Activated naive CD4-positive, alpha-beta T cell treated with anti-CD3 and anti-CD28 coated beads, Interleukin-2, amount 10 ng/mL, durations not matched to agents 7 days and 5 days (primary cell): ENCODE data around the gene SETBP1.
"Not testable (repeated sequence)": the region's sequence is repeated elsewhere in the genome, so short reads cannot be mapped to it uniquely, and the experiment has no call there.

ENCODE experiments used
- CTCF ChIA-PET: fragments of 350-600 bp; sonication (Branson Sonifier 250); formaldehyde crosslinking; loops from one replicate; lab custom pipeline; 2021; ENCODE audit warnings: antibody characterized with exemption; lab: Charles Lee
- DNase-seq: peaks from one replicate; pipeline ENCODE4 v3.0.0-alpha.2; 2020
- H3K27ac Mint-ChIP-seq: one replicate; pipeline ENCODE4 v1.8.0; 2021; ENCODE audit warnings: mild to moderate bottlenecking, moderate library complexity, mixed read lengths
- H3K27me3 Mint-ChIP-seq: one replicate; pipeline ENCODE4 v1.8.0; 2021; ENCODE audit warnings: mild to moderate bottlenecking, mixed read lengths
- H3K36me3 Mint-ChIP-seq: one replicate; pipeline ENCODE4 v1.8.0; 2021; ENCODE audit warnings: mixed read lengths
- H3K4me1 Mint-ChIP-seq: one replicate; pipeline ENCODE4 v1.8.0; 2021; ENCODE audit warnings: mixed read lengths
- H3K4me3 Mint-ChIP-seq: one replicate; pipeline ENCODE4 v1.8.0; 2021; ENCODE audit warnings: mild to moderate bottlenecking, moderate library complexity, mixed read lengths
- H3K9me3 Mint-ChIP-seq: one replicate; pipeline ENCODE4 v1.8.0; 2021; ENCODE audit warnings: mixed read lengths

SETBP1 gene

DNA sequence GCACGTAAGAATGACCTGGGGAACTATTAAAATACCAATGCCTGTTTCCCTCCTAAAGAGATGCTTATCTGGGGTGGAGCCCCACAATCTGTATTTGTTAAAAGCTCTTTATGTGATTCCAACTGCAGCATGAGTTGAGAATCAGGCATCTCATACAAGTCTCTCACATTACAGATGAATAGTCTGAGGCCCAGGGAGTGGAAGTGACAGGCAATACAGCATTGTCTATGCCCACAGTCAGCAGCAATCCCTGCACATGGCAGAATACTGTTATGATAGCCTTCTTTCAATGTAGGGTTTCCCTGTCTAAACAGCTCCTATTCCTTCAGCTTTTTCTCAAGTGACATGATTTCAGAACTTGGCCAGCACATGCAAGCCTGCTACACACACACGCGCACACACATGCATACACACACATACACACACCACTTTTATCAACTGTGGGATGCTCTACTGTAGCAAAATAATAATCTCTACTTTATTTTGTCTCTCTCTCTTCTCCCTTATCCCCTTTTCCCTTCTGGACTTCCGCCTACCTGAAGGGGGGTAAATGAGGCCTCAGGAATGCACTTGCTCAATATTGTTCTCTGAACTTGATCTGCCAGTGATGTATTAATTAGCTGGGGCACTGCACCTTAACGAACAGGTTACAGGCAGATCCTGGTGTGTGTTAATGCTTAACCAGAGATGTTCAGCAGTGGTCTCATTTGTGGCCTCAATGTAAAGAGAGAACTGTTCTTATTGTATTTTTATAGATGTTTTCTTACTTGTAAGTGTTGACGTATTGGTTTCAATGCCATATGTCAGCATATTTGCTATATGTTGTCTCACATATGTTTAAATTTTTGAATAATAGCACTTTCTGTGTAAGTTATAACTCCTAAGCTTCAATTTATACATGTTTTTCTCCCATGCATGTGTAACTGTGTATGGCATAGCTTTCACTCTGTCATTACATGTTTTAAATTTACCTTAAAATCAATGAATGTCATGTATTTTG is 116.0 kb downstream of the SETBP1 start:
- Mint-ChIP-seq H3K27me3 (peaks cover 18% of the 10 kb centered on the region), H3K4me3 (no peak overlapping the region), H3K4me1 (peaks cover 25% of the 10 kb centered on the region), H3K9me3 (peaks cover 3% of the 10 kb centered on the region), H3K27ac (no peak overlapping the region), H3K36me3 (no peaks in the 10 kb centered on the region)
- no peak for DNase-seq
- CTCF ChIA-PET: interaction anchor here (0.8 kb wide), 1 partner anchor 118 kb away, joined by 3 read pairs; no protein-coding TSS in a partner anchor

DNA sequence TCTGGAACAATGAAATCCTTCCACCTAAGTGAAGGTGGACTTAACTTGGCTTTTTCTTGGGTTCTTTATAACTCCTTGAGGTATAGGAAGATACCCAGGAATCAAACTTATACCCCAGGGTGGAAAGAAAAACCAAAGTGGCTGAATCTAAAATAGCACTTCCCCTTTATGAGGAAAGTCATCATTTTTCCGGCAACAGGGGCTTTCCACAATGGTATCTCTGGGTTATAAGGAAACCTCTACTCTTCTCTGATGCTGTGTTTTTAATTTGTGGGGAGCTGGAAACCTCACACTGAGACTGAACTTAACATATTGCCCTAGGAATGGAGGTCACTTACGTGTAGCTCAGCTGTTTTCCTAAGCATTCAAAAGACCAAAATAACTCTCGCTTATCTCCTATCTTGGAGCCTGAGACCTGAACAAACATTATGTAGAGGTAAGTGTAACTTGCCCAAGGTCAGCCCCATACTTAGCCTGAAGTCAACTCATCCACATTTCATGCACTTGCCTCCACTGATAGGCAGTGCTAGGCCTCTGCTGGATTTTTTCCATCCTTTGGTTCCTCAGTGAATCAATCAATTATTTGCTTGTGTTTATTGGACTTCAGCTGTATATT is 117.9 kb downstream of the SETBP1 start:
- H3K4me1 Mint-ChIP-seq: peaks cover 25% of the 10 kb centered on the region
- no peak overlapping the region for H3K4me3 Mint-ChIP-seq
- H3K27me3 Mint-ChIP-seq: peaks cover 23% of the 10 kb centered on the region
- H3K36me3 Mint-ChIP-seq: no peaks in the 10 kb centered on the region
- H3K27ac Mint-ChIP-seq: no peak overlapping the region
- CTCF ChIA-PET: no interaction called here
- DNase-seq: no peak
- peaks cover 3% of the 10 kb centered on the region for H3K9me3 Mint-ChIP-seq

DNA sequence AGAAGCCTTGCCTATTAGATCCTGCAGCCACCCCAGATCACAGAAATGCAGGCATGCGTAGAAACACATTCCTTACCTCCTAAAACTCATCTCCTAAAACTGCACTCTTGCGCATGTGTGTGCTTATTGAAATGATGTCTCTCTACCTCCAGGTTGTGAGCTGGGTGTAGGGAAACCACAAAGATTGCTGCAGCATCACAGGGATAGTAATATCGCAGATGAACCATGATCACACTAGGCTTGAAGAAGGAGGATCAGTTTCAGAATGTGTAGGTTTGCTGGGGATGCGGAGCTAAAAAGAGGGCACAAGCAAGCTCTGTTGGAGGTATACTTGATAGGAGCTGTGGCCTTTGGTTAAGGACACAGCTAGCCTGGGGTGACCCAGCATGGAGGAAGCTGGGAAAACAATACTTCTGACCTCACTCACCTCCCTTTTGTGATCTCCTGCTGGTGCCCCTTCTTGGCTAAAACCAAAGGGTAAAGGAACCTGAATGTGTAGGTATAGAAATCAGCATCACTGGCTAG is 118.8 kb downstream of the SETBP1 start:
- Mint-ChIP-seq H3K9me3 (peaks cover 3% of the 10 kb centered on the region), H3K4me1 (peaks cover 25% of the 10 kb centered on the region), H3K36me3 (no peaks in the 10 kb centered on the region), H3K27ac (no peak overlapping the region), H3K27me3 (peaks cover 21% of the 10 kb centered on the region), H3K4me3 (no peak overlapping the region)
- CTCF ChIA-PET: no interaction called here
- no peak for DNase-seq

DNA sequence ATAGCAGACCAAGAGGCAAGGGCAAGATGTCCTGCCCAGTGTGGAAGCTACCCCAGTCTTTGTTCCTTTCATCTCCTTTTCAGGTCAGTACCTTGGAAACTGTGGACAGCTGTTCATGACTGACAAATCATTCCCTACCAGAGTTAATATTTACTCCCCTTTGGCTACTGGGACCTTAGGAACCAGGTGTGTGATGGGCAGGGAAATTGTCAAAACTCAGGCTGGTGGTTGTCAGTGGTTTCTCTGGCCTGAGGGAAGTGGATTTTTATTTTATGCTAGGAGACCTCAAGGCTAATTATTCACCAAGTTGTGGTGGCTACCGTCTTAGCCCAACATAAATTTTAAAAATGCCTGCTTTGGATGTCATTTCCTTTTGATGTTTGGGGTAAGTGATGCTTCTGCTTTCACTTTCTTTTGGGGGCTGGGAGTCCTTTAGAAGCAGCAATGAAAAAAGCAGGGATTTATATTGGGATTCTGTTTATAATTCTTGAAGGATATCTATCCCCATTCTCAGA is 119.3 kb downstream of the SETBP1 start:
- Mint-ChIP-seq H3K4me1 (peaks cover 25% of the 10 kb centered on the region), H3K27ac (no peak overlapping the region), H3K36me3 (no peaks in the 10 kb centered on the region), H3K4me3 (no peak overlapping the region), H3K27me3 (peaks cover 22% of the 10 kb centered on the region), H3K9me3 (peaks cover 3% of the 10 kb centered on the region)
- CTCF ChIA-PET: no interaction called here
- no peak for DNase-seq

DNA sequence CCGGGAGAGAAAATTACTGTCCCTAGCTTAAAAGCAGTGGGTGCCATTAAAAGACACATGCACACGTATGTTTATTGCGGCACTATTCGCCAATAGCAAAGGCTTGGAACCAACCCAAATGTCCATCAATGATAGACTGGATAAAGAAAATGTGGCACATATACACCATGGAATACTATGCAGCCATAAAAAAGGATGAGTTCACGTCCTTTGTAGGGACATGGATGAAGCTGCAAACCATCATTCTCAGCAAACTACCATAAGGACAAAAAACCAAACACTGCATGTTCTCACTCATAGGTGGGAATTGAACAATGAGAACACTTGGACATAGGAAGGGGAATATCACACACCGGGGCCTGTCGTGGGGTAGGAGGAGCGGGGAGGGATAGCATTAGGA is 120.1 kb downstream of the SETBP1 start:
- peaks cover 29% of the 10 kb centered on the region for H3K4me1 Mint-ChIP-seq
- H3K27ac Mint-ChIP-seq, H3K4me3 Mint-ChIP-seq, DNase-seq, CTCF ChIA-PET, H3K9me3 Mint-ChIP-seq, H3K36me3 Mint-ChIP-seq: not testable (repeated sequence)
- peaks cover 26% of the 10 kb centered on the region for H3K27me3 Mint-ChIP-seq

DNA sequence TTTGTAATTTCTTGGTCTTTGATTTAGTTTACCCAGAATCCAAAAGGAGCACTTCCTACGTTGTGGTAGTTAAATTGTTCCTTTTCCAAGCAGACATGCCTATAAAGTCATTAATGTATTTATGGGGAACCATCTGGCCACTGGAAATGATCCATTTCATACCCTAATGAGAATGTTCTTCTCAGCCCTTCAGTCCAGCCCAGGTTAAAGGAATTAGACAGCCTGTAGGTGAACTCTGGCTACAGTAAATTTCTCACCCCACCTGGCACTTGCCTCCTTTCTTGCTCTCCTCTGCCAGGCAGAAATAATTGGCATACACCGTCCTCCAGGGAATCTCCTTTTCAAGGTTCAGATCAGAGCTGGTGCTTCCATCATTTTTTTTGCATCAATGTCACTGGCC is 121.1 kb downstream of the SETBP1 start:
- no peak overlapping the region for H3K4me3 Mint-ChIP-seq

DNA sequence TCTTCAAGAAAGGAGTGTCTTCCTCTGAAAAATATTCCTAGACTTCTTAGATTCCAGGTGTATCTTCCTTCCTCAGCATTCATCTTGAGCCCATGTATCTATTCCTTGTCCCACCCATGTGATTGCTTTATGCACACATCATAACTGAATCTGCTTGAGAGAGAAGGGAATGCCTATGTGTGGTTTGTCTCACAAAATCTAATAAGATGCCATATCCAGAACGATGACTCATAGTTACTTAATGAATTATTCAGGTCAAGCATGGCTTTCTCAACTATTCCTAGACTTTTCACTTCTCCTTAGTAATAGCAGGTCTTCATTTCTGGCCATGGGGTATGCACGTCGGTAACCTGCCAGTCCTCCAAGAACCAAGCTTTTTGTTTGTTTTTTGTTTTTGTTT is 121.8 kb downstream of the SETBP1 start:
- no peak overlapping the region for H3K27ac Mint-ChIP-seq
- CTCF ChIA-PET: no interaction called here

More for the DNA sequence above, 121.1 kb downstream of the SETBP1 start:
- DNase-seq: no peak
- H3K9me3 Mint-ChIP-seq: peaks cover 3% of the 10 kb centered on the region
- CTCF ChIA-PET: no interaction called here
- H3K27me3 Mint-ChIP-seq: peaks cover 26% of the 10 kb centered on the region
- no peak overlapping the region for H3K27ac Mint-ChIP-seq
- H3K4me1 Mint-ChIP-seq: peaks cover 29% of the 10 kb centered on the region
- H3K36me3 Mint-ChIP-seq: no peaks in the 10 kb centered on the region

DNA sequence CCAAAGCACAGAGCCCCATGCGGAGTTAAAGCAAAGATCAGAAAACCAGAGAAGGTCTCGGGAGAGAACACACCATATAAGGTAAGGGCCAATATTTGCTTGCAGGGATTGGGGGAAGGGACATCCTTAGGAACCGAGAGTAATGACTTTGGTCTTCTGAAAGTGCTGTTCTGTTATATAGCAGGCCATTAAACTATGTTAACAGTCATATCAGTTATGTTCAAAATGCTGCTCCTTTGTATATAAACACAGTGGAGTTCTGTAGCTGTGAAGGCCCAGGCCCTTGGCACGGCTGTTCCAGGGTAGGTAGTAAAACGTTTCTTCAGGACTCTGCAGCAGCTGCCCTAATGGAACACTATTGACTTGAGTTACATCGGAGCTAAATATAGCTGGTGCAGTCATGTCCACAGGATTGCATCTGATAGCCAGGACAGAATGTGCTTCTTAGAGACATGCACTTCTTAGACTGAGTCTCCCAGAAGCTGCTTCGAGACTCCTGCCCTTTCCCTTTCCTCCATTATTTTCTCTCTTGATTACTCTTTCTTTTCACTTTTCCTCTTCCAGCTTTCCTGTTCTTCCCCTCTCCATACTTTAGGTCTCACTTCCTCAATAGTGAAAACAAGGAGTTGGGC is 122.4 kb downstream of the SETBP1 start:
- Mint-ChIP-seq H3K36me3 (no peaks in the 10 kb centered on the region), H3K27ac (no peak overlapping the region), H3K9me3 (peaks cover 3% of the 10 kb centered on the region), H3K27me3 (peaks cover 33% of the 10 kb centered on the region), H3K4me1 (peaks cover 29% of the 10 kb centered on the region), H3K4me3 (no peak overlapping the region)
- DNase-seq: no peak
- CTCF ChIA-PET: no interaction called here

More for the DNA sequence above, 121.8 kb downstream of the SETBP1 start:
- peaks cover 27% of the 10 kb centered on the region for H3K27me3 Mint-ChIP-seq
- no peaks in the 10 kb centered on the region for H3K36me3 Mint-ChIP-seq
- no peak for DNase-seq
- H3K9me3 Mint-ChIP-seq: peaks cover 3% of the 10 kb centered on the region
- no peak overlapping the region for H3K4me3 Mint-ChIP-seq
- peaks cover 29% of the 10 kb centered on the region for H3K4me1 Mint-ChIP-seq

DNA sequence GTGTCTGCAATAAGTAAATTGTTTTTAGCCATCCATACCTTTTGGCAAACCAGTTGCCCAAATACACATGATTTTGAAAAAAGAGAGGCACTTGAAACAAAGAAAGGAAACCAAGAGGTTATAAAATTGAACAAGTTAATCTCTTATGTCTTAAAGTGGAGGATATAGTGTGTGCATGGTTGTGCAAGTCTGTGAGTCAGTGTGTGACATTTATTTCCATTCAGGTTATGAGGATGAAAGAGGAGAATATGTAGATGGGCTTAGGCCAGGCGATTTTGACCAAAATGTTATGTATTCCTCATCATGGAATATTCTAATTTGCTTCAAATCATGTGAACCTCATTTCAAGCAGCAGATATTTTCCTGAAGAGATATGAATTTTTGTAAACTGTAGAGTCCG is 123.3 kb downstream of the SETBP1 start:
- Mint-ChIP-seq H3K27ac (no peak overlapping the region), H3K36me3 (no peaks in the 10 kb centered on the region), H3K4me1 (peaks cover 25% of the 10 kb centered on the region), H3K27me3 (peaks cover 42% of the 10 kb centered on the region), H3K9me3 (peaks cover 3% of the 10 kb centered on the region), H3K4me3 (no peak overlapping the region)
- CTCF ChIA-PET: no interaction called here
- DNase-seq: no peak

DNA sequence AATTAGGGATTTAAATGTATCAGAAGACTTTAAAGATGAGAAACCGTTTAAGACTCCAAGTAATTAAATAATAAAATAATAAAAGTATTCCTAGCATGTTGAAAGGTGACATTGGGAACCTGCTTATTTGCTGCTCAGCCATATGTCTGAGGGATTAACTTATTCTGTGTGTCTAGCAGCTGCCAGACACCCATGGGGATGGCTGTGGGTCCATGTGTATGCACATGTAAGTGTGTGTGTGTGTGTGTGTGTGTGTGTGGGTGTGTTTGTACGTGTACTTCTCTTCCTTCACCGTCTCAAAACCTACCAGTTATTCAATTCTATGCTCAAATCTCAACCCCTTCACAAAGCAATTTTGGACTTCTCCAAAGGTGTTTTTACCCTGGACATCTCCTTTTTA is 124.5 kb downstream of the SETBP1 start:
- Mint-ChIP-seq H3K27ac (no peak overlapping the region), H3K9me3 (peaks cover 3% of the 10 kb centered on the region), H3K4me3 (no peak overlapping the region), H3K36me3 (no peaks in the 10 kb centered on the region), H3K4me1 (peaks cover 14% of the 10 kb centered on the region), H3K27me3 (peaks cover 53% of the 10 kb centered on the region)
- DNase-seq: no peak
- CTCF ChIA-PET: no interaction called here

DNA sequence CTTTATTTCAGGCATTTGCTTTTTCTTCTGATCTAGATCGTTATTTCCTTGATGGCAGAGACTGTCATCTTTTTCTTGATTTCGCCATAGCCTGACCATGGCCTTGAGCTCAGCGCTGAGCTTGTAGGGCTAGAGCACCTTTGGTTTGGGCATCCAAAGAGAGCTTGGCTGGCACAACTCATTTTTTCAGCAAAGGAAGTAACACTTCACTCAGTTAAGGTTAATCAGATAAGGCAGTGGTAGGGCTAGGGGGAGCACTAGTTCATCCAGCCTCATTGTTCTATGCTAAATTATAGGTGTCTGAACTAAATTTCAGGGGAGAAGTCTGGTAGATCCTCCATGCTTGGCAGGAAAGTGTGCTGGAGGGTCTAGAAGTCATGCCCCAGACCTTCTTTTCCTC is 125.0 kb downstream of the SETBP1 start:
- DNase-seq: no peak
- H3K36me3 Mint-ChIP-seq: no peaks in the 10 kb centered on the region
- no peak overlapping the region for H3K27ac Mint-ChIP-seq
- CTCF ChIA-PET: interaction anchor here (1.1 kb wide), 1 partner anchor 46 kb away, joined by 4 read pairs; no protein-coding TSS in a partner anchor
- peaks cover 3% of the 10 kb centered on the region for H3K9me3 Mint-ChIP-seq
- H3K27me3 Mint-ChIP-seq: peaks cover 57% of the 10 kb centered on the region
- no peak overlapping the region for H3K4me3 Mint-ChIP-seq
- peaks cover 9% of the 10 kb centered on the region for H3K4me1 Mint-ChIP-seq

DNA sequence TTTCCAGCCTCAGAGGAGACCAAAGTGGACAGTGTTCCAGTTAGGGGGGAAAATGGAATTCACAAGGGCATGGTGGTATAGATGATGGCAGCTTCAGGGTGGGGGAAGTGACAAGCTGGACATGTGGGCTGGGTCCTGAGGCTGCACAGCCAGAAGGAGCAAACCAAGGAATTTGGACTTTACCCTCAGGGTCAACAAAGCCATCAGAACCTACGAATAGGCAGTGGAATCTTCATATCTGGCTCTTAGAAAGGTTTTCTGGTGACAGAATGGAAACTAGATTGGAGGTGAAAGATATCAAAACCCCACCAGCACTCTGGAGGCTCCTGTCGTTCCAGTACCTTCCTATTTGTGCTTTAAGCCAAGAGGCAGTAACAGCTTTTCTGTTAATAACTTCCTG is 127.1 kb downstream of the SETBP1 start:
- no peak for DNase-seq
- CTCF ChIA-PET: no interaction called here
- no peaks in the 10 kb centered on the region for H3K9me3 Mint-ChIP-seq
- no peaks in the 10 kb centered on the region for H3K36me3 Mint-ChIP-seq
- H3K4me3 Mint-ChIP-seq: no peak overlapping the region
- no peak overlapping the region for H3K27ac Mint-ChIP-seq
- peaks cover 3% of the 10 kb centered on the region for H3K4me1 Mint-ChIP-seq
- peaks cover 60% of the 10 kb centered on the region for H3K27me3 Mint-ChIP-seq

DNA sequence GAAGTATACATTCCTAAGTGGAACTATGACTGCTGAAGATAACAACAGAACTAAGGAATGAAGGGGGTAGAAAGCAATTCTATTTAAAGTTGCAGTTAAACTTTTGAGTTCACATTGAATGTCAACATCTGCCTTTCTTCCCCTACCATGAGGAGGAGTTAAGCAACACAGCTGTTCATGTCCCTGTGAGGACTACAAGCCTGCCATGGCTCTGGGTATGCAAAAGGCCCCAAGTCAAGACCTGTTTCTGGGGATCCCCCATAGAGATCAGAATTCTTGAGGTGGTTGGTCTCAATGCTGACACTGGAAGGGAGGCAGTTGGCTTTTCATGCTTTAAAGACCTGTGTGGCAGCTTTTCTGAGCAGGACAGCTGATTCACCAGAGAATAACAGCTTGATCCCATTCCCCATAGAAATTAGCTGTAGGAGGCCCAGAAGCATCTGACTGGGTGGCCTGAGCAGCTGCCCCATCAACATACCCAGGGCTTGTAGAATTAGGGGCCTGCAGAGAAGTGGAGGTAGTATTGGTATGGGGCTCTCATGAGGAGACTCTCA is 131.0 kb downstream of the SETBP1 start:
- H3K27me3 Mint-ChIP-seq: peaks cover 50% of the 10 kb centered on the region
- CTCF ChIA-PET: no interaction called here
- DNase-seq: no peak
- H3K4me1 Mint-ChIP-seq: no peaks in the 10 kb centered on the region
- no peak overlapping the region for H3K4me3 Mint-ChIP-seq
- H3K9me3 Mint-ChIP-seq: no peaks in the 10 kb centered on the region
- H3K27ac Mint-ChIP-seq: no peak overlapping the region
- no peaks in the 10 kb centered on the region for H3K36me3 Mint-ChIP-seq

DNA sequence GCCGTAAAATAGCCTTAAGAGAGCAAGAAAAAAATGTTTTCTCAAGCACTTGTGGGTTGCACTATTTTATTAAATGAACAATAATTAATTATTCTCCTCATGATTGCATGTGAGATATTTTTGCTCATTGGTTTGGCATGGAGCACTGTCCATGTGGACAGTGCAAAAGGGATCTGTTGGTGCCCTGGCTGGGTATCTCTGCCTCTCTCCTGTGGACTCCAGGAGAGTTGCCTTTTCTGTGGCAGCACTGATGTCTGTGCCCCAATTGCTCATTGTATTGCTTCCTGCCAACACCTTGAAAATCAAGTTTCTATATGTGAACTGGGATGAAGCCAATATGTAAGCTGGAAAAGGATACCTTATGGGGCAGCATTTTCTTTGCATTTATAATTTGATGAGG is 131.7 kb downstream of the SETBP1 start:
- H3K4me3 Mint-ChIP-seq: no peak overlapping the region
- H3K27ac Mint-ChIP-seq: no peak overlapping the region
- no peaks in the 10 kb centered on the region for H3K36me3 Mint-ChIP-seq
- H3K9me3 Mint-ChIP-seq: no peaks in the 10 kb centered on the region
- peaks cover 50% of the 10 kb centered on the region for H3K27me3 Mint-ChIP-seq
- H3K4me1 Mint-ChIP-seq: no peaks in the 10 kb centered on the region
- CTCF ChIA-PET: no interaction called here
- no peak for DNase-seq
